ENCODE results near the gene CYP26B1.

CYP26B1 gene

DNA sequence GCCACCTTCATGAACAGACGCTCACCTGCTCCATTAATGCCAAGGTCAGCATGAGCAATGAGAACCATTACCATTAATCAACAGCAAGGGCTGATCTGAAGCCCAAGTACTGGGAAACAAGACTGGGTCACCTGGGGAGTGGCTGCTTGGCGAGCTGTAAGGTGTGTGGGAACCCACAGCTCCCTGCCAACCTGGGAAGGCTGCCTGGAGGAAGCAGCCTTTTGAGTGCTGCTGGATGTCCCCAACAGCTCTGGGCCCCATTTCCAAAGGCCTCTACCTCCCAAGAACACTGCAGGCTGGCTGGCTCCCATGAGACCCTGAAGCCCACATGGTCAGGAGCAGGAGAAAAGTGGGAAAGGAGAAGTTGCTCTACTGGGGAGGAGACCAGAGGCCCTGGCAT, 62.1 kb downstream of the CYP26B1 start:
- TF ChIP-seq, protein P1, sequence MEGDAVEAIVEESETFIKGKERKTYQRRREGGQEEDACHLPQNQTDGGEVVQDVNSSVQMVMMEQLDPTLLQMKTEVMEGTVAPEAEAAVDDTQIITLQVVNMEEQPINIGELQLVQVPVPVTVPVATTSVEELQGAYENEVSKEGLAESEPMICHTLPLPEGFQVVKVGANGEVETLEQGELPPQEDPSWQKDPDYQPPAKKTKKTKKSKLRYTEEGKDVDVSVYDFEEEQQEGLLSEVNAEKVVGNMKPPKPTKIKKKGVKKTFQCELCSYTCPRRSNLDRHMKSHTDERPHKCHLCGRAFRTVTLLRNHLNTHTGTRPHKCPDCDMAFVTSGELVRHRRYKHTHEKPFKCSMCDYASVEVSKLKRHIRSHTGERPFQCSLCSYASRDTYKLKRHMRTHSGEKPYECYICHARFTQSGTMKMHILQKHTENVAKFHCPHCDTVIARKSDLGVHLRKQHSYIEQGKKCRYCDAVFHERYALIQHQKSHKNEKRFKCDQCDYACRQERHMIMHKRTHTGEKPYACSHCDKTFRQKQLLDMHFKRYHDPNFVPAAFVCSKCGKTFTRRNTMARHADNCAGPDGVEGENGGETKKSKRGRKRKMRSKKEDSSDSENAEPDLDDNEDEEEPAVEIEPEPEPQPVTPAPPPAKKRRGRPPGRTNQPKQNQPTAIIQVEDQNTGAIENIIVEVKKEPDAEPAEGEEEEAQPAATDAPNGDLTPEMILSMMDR (IDR thresholded peaks at IDR 0.05; ENCODE audit: low read depth, low read length): no peak
- no peak for DNase-seq (ENCODE audit: extremely low read depth, low read depth)

DNA sequence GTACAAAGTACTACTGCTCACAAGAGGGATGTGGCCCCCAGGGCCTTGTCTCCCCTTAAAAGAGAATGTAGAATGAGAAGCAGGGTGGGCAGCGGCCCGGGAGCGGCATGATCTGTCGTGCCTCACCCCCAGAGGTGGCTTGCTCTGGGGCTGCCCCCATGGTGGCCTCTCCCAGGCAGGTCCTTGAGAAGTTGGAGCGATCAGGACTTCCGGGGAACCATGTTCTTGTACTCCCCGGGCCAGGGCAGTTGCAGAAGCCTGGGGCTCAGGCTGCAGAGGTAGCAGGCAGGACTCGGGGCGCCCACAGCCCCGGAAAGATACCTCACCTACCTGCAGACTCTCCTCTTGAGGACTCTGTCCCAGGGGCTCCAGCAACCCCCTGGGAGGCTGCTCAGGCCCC, 62.6 kb downstream of the CYP26B1 start:
- TF ChIP-seq, protein P1 (IDR thresholded peaks at IDR 0.05; ENCODE audit: low read depth, low read length): no peak
- DNase-seq (ENCODE audit: extremely low read depth, low read depth): no peak

DNA sequence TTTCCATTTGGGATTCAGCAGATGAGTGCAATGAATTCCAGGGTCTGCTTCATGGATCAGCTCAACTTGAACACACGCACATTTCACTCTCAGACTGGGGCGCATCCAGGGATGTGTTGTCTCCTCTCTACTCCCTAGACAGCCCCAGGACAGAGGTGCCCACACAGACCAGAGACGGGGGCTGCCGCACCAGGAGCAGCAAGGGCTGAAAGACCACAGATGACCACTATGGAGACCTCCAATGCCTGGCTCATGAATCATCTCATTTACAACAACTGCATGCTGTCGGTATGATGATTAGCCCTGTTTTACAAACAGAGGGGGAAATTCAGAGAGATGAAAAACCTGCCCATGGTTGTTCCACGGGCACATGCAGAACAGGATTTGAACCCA, 63.1 kb downstream of the CYP26B1 start:
- no peak for DNase-seq (ENCODE audit: extremely low read depth, low read depth)
- TF ChIP-seq, protein P1 (IDR thresholded peaks at IDR 0.05; ENCODE audit: low read depth, low read length): no peak

DNA sequence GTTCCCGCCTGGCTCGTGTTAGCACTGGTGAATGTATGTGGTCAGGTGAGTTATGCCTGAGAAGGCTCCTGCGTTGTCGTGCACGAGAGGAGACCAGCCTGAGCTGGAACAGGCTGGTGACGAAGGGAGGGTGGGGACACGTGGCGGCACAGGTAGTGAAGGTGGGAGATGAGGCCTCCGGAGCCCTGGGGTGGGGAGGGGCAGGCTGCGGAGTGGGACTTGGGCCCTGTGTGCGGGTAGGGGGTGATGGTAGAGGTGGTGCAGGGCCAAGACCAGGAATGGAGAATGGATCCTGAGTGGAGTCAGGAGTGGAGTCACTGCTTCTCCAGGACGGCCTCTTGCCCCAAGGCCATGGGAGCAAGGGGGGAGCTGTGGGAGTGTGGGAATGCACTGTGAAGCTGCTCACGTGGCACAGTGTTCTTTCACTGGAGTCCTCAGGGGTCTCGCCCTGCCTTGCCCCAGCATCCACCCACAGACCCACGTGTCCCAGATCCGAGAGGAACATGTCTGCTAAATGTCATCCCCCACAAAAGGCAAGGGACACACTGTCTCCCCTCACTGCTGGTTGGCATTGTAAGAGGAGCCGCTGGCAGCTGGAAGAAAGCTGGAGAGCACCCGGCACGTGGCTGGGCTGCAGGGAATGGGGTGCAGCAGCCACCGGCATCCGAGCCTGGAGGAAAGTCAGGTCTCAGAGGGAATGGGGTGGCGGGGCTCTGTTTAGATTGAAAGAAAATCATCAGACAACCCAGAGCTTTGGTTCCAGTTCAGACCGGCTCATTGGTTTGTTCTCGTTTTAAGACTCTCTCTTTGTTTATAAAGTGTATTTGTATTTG, 63.7 kb downstream of the CYP26B1 start:
- TF ChIP-seq, protein P1 (IDR thresholded peaks at IDR 0.05; ENCODE audit: low read depth, low read length): no peak
- DNase-seq (ENCODE audit: extremely low read depth, low read depth): peak; percentile 43

DNA sequence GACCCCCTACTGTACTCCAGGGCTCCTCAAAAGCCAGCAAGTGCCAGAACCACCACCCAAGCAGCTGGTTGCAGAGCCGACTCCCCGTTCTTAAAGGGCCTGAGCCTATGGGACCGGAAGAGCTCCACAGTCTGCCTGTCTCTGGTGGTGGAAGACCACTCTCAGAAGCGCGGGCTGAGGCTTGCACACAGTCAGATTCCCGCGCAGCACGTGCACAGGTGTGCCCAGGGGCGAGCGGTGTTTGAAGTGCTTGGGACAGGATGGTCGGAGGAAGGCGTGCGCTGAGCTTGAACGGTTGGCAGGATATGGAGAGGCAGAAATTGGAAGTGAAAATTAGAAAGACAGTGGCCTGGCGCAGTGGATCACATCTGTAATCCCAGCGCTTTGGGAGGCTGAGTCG, 64.8 kb downstream of the CYP26B1 start:
- no peak for DNase-seq (ENCODE audit: extremely low read depth, low read depth)
- TF ChIP-seq, protein P1 (IDR thresholded peaks at IDR 0.05; ENCODE audit: low read depth, low read length): no peak

DNA sequence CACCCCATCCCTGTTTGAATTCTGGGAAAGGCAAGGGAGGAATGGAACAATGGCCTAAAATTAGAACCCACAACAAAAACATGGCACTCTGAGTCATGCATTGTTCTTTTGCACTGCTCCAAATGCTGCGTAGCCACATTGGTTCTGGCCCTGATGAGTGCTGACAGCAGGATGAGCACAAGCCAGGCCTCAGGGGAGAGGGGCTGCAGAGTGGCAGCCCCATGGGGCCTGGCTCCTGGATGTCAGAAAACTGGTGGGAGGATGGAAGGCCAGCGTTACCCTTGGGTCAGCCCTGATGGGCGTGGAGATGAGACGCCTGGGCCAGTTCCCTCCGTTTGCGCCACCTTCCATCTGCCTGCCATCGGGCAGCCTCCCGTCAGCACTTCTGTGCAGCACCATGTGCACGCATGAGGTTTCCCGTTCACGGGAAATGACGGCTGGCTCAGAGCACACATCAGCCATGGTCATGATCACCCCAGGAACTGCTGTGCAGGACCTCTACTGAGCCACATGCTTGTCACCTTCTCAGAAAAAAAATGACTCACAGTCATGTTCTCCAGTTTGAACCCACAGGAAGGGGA, 65.6 kb downstream of the CYP26B1 start:
- DNase-seq (ENCODE audit: extremely low read depth, low read depth): no peak
- TF ChIP-seq, protein P1 (IDR thresholded peaks at IDR 0.05; ENCODE audit: low read depth, low read length): no peak

DNA sequence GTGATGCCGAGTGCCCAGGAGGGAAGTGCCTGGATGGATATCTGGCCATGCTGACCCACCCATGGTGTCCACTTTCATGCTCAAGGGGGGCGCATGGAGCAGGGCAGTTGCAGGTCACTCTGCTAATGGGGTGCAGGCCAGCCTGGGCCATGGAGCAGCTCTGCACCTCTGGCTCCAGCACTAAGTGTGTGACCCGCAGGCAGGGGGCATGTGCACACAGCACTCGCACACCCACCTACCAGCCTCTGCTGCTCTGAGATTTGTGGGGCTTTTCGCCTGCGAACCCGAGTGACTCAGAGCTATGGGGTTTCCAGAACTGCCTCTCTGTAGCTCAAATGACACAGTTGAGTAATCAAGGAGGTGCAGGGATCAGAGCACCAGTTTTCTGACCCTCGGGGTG, 66.2 kb downstream of the CYP26B1 start:
- DNase-seq (ENCODE audit: extremely low read depth, low read depth): no peak
- TF ChIP-seq, protein P1 (IDR thresholded peaks at IDR 0.05; ENCODE audit: low read depth, low read length): no peak
